Tibial nerve (tissue), 4 donors: Measurements from ENCODE around the gene TMCO2. TPM values are rescaled to one million over a fixed set of nuclear protein-coding genes. Genes with fewer than 3 reads are reported as not detected.

Source experiments
- DNase-seq, 2 donors: peaks; one replicate each; pipeline ENCODE4 v3.0.0-alpha.2; 2019; ENCODE audit warnings: low spot score in 2 of 2
- H3K27ac ChIP-seq, 4 donors: fragments of 200-600 bp; sonication (generic) in 3 of 4; one replicate each; pipeline ENCODE4 v1.5.1; 2017 to 2019; ENCODE audit warnings: mild to moderate bottlenecking in 1 of 4
- H3K27me3 ChIP-seq, 2 donors: fragments of 200-600 bp; sonication (generic) in 1 of 2; one replicate each; pipeline versions ENCODE4 v1.5.1 to v1.6.0; 2017 to 2019
- H3K36me3 ChIP-seq, 3 donors: fragments of 200-600 bp; sonication (generic); one replicate each; pipeline ENCODE4 v1.5.1; 2018 to 2019
- H3K4me1 ChIP-seq, 4 donors: fragments of 200-600 bp; sonication (generic) in 3 of 4; one replicate each; pipeline ENCODE4 v1.5.1; 2017 to 2019
- H3K4me3 ChIP-seq, 4 donors: fragments of 200-600 bp; sonication (generic) in 3 of 4; one replicate each; pipeline ENCODE4 v1.5.1; 2017 to 2019; ENCODE audit warnings: mild to moderate bottlenecking in 1 of 4, moderate library complexity in 1 of 4
- H3K9me3 ChIP-seq, 4 donors: fragments of 200-600 bp; sonication (generic) in 3 of 4; one replicate each; pipeline ENCODE4 v1.5.1; 2017 to 2019
- EP300 ChIP-seq, 2 donors: sonication (generic); formaldehyde crosslinking; IDR thresholded peaks; one replicate each; pipeline ENCODE4 v1.6.1; 2017; ENCODE audit warnings: antibody characterized with exemption in 2 of 2, mild to moderate bottlenecking in 1 of 2
- POLR2A ChIP-seq, 2 donors: fragments of 450-650 bp; IDR thresholded peaks; one replicate each; pipeline ENCODE4 v1.6.1; 2017; ENCODE audit warnings: antibody characterized with exemption in 2 of 2, mild to moderate bottlenecking in 2 of 2, moderate library complexity in 2 of 2
- WGBS, 2 donors: methylation state at CpG; one replicate each; pipeline ENCODE4 v1.1.5; 2018; 5-methylcytosine and 5-hydroxymethylcytosine counted together
- total RNA-seq, 4 donors: library from RNA; depleted of rRNA; stranded (reverse); fragments of >200 nt; gene quantifications; one replicate each; pipeline ENCODE4 v1.1.0, GENCODE V29; 2016
- TF ChIP-seq, protein P1 (sequence below), 5 experiments: fragments of 200-600 bp in 3 of 5; fragments of 450-650 bp in 2 of 5; sonication (generic) in 3 of 5; IDR thresholded peaks; one replicate each; pipeline ENCODE4 v1.5.1; 2016 to 2019; ENCODE audit warnings: antibody characterized with exemption in 5 of 5, mild to moderate bottlenecking in 3 of 5, moderate library complexity in 2 of 5

The TMCO2 gene
- total RNA-seq, 4 donors from 2014 or later: not detected

DNA sequence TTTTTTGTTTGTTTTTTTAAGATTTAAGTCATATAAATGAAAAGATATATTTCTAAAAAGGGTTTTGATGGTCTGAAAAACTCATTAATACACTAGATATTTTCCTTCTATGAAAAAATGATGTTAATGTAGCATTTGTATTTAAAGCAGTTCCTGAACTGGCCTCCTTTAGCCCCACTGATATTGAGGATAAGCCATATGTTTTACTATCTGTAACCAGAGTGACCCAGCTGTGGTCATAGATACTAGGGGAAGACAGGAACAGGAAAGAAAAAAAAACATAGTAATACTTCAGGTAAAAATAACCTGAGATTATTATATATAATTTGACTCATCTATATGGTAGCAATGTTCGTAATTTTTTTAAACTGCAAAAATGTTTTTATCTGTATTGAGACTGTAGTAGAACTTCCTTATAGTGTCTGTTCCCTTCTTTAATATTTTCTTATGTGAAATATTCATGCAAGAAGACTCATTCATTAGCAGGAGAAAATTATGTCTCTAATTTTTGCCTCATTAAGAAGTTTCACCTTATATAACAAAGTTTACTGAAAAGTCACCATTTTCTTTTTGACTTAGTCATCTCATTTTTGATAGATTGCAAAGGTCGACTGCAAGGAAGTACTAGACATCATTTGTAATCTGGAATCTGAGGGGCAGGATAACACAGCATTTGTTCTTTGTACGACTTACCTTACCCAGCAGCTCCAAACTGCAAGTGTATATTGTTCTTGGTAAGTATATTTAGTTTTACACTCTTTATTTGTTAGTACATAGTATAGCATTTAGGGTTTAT, 25.6 kb upstream of the TMCO2 start:
- WGBS, 2 donors: 70 to 79% methylated on average over 3 of the region's 3 CpGs
- no peak overlapping the region for H3K4me3 ChIP-seq
- no peaks in the 10 kb centered on the region for H3K27me3 ChIP-seq
- no peak overlapping the region for H3K27ac ChIP-seq
- peaks cover 0 to 31% (median 0%) of the 10 kb centered on the region in 3 donors for H3K36me3 ChIP-seq
- no peaks in the 10 kb centered on the region for H3K9me3 ChIP-seq
- no peak for DNase-seq
- no peaks in the 10 kb centered on the region for H3K4me1 ChIP-seq
- TF ChIP-seq, protein P1, sequence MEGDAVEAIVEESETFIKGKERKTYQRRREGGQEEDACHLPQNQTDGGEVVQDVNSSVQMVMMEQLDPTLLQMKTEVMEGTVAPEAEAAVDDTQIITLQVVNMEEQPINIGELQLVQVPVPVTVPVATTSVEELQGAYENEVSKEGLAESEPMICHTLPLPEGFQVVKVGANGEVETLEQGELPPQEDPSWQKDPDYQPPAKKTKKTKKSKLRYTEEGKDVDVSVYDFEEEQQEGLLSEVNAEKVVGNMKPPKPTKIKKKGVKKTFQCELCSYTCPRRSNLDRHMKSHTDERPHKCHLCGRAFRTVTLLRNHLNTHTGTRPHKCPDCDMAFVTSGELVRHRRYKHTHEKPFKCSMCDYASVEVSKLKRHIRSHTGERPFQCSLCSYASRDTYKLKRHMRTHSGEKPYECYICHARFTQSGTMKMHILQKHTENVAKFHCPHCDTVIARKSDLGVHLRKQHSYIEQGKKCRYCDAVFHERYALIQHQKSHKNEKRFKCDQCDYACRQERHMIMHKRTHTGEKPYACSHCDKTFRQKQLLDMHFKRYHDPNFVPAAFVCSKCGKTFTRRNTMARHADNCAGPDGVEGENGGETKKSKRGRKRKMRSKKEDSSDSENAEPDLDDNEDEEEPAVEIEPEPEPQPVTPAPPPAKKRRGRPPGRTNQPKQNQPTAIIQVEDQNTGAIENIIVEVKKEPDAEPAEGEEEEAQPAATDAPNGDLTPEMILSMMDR (IDR thresholded peaks at IDR 0.05): no peak
- TF ChIP-seq POLR2A (IDR thresholded peaks at IDR 0.05): no peak
- no peak for TF ChIP-seq EP300 (IDR thresholded peaks at IDR 0.05)

DNA sequence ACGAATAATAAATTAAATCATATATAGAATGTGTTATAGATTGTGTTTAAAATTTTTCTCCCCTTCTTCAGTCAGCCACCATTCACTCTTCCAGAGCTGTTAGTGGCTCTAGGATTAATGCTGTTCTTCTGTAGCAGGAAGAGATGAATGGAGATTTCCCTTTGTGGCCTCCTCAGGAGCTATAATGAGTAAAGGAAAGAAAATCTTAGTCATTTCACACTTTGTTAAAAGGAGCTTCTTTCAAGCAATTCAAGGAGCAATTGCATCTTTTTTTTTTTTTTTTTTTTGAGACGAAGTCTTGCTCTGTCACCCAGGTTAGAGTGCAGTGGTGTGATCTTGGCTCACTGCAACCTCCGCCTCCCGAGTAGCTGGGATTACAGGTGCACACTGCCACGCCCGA, 23.7 kb upstream of the TMCO2 start:
- no peaks in the 10 kb centered on the region for H3K27me3 ChIP-seq
- DNase-seq: no peak
- peaks cover 0 to 43% (median 0%) of the 10 kb centered on the region in 3 donors for H3K36me3 ChIP-seq
- no peak for TF ChIP-seq EP300 (IDR thresholded peaks at IDR 0.05)
- TF ChIP-seq POLR2A (IDR thresholded peaks at IDR 0.05): no peak
- TF ChIP-seq, protein P1 (IDR thresholded peaks at IDR 0.05): no peak
- H3K4me1 ChIP-seq: no peaks in the 10 kb centered on the region
- WGBS, 2 donors: 94 to 95% methylated on average over 6 of the region's 6 CpGs
- no peaks in the 10 kb centered on the region for H3K9me3 ChIP-seq
- H3K27ac ChIP-seq: no peak overlapping the region
- no peak overlapping the region for H3K4me3 ChIP-seq

DNA sequence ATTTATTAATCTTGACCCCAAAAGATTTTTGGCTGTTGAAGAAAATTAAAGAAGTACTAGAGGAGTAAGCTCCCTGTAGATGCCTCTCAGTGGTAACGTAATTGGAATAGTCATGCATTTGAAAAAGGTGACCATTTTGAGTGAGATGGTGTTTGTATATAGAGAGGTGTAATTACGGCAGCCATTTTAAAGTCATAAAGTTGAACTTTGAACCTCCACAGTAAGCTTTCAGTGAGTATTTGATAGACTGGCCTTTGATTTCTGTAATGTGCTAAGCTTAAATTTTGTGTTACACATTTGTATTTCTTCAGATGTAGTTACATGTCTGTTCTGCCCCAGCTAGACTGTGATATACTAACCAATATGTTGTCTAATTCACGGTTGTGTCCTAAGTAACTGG, 21.5 kb upstream of the TMCO2 start:
- H3K27me3 ChIP-seq: no peaks in the 10 kb centered on the region
- H3K4me3 ChIP-seq: no peak overlapping the region
- no peaks in the 10 kb centered on the region for H3K4me1 ChIP-seq
- H3K27ac ChIP-seq: no peak overlapping the region
- no peak for DNase-seq
- WGBS, 2 donors: 85 to 94% methylated on average over 3 of the region's 3 CpGs
- peaks cover 0 to 57% (median 0%) of the 10 kb centered on the region in 3 donors for H3K36me3 ChIP-seq
- no peaks in the 10 kb centered on the region for H3K9me3 ChIP-seq
- TF ChIP-seq, protein P1 (IDR thresholded peaks at IDR 0.05): no peak
- TF ChIP-seq POLR2A (IDR thresholded peaks at IDR 0.05) (no peak), EP300 (IDR thresholded peaks at IDR 0.05) (no peak)

DNA sequence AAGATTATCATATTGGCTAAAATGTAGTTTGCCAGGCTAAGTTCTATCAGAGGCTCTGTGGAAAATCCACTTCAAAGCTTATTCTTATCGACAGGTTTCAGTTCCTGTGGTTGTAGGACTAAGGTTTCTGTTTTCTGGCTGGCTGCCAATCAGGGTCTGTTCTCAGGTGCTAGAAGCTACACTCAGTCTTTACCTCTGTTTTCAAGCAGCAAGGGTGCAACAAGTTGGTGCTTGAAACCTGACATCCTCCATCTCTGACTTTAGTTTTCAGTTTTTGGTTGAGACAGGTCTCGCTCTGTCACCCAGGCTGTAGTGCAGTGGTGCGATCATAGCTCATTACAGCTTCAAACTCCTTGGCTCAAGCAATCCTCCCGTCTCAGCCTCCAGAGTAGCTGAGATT, 15.3 kb upstream of the TMCO2 start:
- Histone ChIP-seq H3K4me1 (no peaks in the 10 kb centered on the region), H3K27ac (no peak overlapping the region), H3K9me3 (no peaks in the 10 kb centered on the region), H3K36me3 (peaks cover 0 to 96% (median 7%) of the 10 kb centered on the region in 3 donors), H3K4me3 (no peak overlapping the region), H3K27me3 (no peaks in the 10 kb centered on the region)
- TF ChIP-seq, protein P1 (IDR thresholded peaks at IDR 0.05): no peak
- TF ChIP-seq EP300 (IDR thresholded peaks at IDR 0.05): no peak
- TF ChIP-seq POLR2A (IDR thresholded peaks at IDR 0.05): no peak
- 89 to 99% methylated on average over 4 of the region's 4 CpGs for WGBS, 2 donors
- no peak for DNase-seq

DNA sequence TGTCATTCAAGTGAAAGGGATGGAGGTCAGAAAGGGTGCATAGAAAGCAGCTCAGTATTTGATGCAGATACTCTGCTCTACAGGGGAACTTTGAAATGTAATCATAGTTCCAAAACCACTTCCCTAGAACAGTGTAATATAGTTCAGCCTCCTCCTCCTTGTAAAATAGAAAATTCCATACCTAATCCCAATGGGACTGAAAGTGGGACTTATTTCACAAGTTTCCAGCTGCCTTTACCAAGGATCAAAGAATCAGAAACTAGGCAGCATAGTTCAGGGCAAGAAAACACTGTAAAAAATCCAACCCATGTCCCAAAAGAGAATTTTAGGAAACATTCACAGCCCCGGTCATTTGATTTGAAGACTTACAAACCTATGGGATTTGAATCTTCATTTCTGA, 8.1 kb upstream of the TMCO2 start:
- Histone ChIP-seq H3K9me3 (no peaks in the 10 kb centered on the region), H3K4me3 (no peak overlapping the region), H3K27me3 (no peaks in the 10 kb centered on the region), H3K4me1 (no peaks in the 10 kb centered on the region), H3K36me3 (peaks cover 0 to 46% (median 0%) of the 10 kb centered on the region in 3 donors), H3K27ac (no peak overlapping the region)
- DNase-seq: no peak
- no peak for TF ChIP-seq EP300 (IDR thresholded peaks at IDR 0.05)
- WGBS, 2 donors: 73 to 78% methylated on average over 1 of the region's 1 CpG
